ENCODE measurements around the gene SMYD3.
A peak's percentile ranks its signal among the peaks of the same experiment; 100 is the strongest.
"Not testable (repeated sequence)": the region's sequence is repeated elsewhere in the genome, so short reads cannot be mapped to it uniquely, and the experiment has no call there.

The SMYD3 gene

DNA sequence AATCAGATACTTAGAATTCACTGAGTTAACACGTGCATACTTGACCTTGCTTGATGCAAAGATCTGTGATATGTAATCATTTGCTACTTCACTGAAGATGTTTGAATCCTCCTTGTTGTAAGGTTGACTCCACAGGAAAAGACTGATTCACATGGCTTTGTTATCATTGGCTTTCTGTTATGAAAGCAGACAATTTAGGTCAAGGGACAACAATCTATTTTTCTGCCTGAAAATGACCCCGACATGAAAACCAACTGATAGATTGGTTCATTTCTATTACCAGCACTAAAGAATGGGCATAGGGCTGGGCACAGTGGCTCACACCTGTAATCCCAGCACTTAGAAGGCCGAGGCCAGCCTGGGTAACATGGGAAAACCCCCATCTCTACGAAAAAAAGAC, 546.9 kb downstream of the SMYD3 start:
- no peaks in the 10 kb centered on the region for H3K4me1 ChIP-seq (ENCODE audit: control insufficient read depth, insufficient read depth, low read length, unreplicated experiment)
- no peaks in the 10 kb centered on the region for H3K27me3 ChIP-seq (ENCODE audit: insufficient read depth, low read length)
- no peaks in the 10 kb centered on the region for H3K36me3 ChIP-seq (ENCODE audit: insufficient read depth, low read length)
- no peak overlapping the region for H3K4me3 ChIP-seq (ENCODE audit: low read depth, low read length)
- H3K79me2 ChIP-seq (ENCODE audit: control insufficient read depth, insufficient read depth, low read length, unreplicated experiment) = no peaks in the 10 kb centered on the region
- H3K27ac ChIP-seq (ENCODE audit: low read depth, low read length) = no peak overlapping the region
- H2AFZ ChIP-seq (ENCODE audit: low read length, unreplicated experiment) = no peak overlapping the region

DNA sequence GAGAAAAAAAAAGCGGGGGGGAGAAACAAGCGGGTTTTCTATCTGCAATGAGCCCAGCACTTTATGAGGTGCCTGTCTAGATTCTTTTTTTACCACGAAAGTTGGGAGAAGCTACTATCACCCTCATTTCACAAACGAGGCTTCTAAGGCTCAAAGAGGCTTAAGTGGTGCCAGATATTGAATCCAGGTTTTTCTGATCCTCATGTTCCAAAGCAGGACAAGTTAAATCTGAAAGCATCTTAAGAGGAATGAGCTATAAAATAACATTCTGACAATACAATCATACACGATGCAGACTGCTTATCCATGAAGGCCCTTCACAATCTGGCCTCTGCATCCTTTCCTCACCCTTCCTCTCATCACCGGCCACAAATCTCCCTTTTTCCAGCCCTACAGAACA, 549.1 kb downstream of the SMYD3 start:
- Histone ChIP-seq H3K4me3 (ENCODE audit: low read depth, low read length) (no peak overlapping the region), H3K27me3 (ENCODE audit: insufficient read depth, low read length) (no peaks in the 10 kb centered on the region)

DNA sequence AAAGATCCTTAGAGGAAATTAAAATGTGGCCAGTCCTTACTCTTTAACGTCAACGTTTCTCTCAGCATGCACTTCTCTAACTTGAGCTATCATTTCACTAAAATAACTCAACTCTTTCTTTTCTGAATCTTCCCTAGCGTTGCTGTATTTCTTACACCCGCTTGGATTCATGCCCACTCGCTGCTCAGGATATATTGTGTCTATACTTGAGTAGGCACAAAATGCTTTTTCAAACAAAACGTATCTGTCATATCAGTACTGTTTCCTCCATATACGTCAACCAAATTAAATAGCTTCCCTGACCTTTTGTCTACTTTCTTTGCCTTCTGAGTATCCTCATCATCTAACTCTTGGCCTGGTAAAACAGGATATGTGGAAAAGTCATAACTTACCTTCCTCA, 549.7 kb downstream of the SMYD3 start:
- no peak overlapping the region for H3K27ac ChIP-seq (ENCODE audit: low read depth, low read length)
- no peak overlapping the region for H3K4me3 ChIP-seq (ENCODE audit: low read depth, low read length)
- no peaks in the 10 kb centered on the region for H3K27me3 ChIP-seq (ENCODE audit: insufficient read depth, low read length)
- H3K79me2 ChIP-seq (ENCODE audit: control insufficient read depth, insufficient read depth, low read length, unreplicated experiment) = no peaks in the 10 kb centered on the region
- H2AFZ ChIP-seq (ENCODE audit: low read length, unreplicated experiment) = no peak overlapping the region
- no peaks in the 10 kb centered on the region for H3K36me3 ChIP-seq (ENCODE audit: insufficient read depth, low read length)
- H3K4me1 ChIP-seq (ENCODE audit: control insufficient read depth, insufficient read depth, low read length, unreplicated experiment) = peaks cover 7% of the 10 kb centered on the region

More for the DNA sequence above, 549.1 kb downstream of the SMYD3 start:
- H3K36me3 ChIP-seq (ENCODE audit: insufficient read depth, low read length) = no peaks in the 10 kb centered on the region
- no peak overlapping the region for H2AFZ ChIP-seq (ENCODE audit: low read length, unreplicated experiment)
- H3K79me2 ChIP-seq (ENCODE audit: control insufficient read depth, insufficient read depth, low read length, unreplicated experiment) = no peaks in the 10 kb centered on the region
- peaks cover 7% of the 10 kb centered on the region for H3K4me1 ChIP-seq (ENCODE audit: control insufficient read depth, insufficient read depth, low read length, unreplicated experiment)
- H3K27ac ChIP-seq (ENCODE audit: low read depth, low read length) = no peak overlapping the region

DNA sequence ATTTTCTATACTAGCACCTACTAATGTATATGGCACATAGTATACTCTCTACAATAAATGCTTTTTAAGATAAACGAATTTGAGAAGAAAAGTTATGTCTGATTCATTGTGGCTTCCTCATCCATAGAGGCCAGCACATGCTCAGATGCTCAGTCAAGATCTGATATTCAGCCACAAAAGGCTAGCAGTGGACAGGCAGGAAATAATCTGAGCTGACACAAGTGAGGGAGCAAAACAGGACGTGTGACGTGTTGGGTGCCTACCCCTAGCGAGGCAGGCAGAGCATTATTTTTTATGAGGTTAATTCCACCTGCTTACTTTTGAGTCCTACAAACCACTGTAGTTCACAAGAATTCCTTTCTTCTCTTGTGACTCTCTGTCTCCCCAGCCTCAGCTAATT, 550.9 kb downstream of the SMYD3 start:
- no peak overlapping the region for H3K27ac ChIP-seq (ENCODE audit: low read depth, low read length)
- H2AFZ ChIP-seq (ENCODE audit: low read length, unreplicated experiment) = no peak overlapping the region
- H3K27me3 ChIP-seq (ENCODE audit: insufficient read depth, low read length) = no peaks in the 10 kb centered on the region
- no peaks in the 10 kb centered on the region for H3K36me3 ChIP-seq (ENCODE audit: insufficient read depth, low read length)
- no peak overlapping the region for H3K4me3 ChIP-seq (ENCODE audit: low read depth, low read length)
- H3K4me1 ChIP-seq (ENCODE audit: control insufficient read depth, insufficient read depth, low read length, unreplicated experiment) = peaks cover 7% of the 10 kb centered on the region
- no peaks in the 10 kb centered on the region for H3K79me2 ChIP-seq (ENCODE audit: control insufficient read depth, insufficient read depth, low read length, unreplicated experiment)

DNA sequence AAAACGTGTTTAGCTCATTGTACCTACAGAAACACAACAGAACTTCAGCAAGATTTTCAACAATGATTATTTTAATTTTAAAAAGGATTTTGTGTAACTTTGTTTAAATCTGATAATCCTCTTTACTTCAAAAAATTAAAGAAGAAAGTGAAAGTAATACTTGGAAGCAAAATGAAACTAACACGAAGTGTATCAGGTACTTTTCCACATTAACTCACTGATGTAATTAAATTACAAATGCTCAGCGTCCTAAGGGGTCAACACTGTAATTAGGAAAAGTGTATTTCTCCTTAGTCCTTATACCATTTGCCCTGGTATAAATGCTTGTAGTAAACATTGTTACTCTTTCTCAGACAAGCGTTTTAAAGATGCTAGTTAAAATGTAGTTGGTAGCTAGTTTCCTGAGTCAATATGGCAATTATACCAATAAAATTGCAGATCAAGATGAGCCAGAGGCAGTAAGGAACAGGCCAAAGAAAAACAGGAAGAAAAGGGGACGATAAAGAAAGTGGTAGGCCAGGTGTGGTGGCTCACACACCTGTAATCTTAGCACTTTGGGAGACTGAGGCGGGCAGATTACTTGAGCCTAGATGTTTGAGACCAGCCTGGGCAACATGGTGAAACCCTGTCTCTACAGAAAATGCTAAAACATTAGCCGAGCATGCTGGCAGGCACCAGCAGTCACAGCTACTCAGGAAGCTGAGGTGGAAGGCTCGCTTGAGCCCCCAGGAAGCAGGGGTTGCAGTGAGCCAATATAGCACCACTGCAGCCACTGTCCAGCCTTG, 553.0 kb downstream of the SMYD3 start:
- Histone ChIP-seq H3K4me1 (ENCODE audit: control insufficient read depth, insufficient read depth, low read length, unreplicated experiment) (peaks cover 7% of the 10 kb centered on the region), H3K27me3 (ENCODE audit: insufficient read depth, low read length) (no peaks in the 10 kb centered on the region), H3K4me3 (ENCODE audit: low read depth, low read length) (peak overlapping the region; percentile 84), H3K36me3 (ENCODE audit: insufficient read depth, low read length) (no peaks in the 10 kb centered on the region), H3K79me2 (ENCODE audit: control insufficient read depth, insufficient read depth, low read length, unreplicated experiment) (no peaks in the 10 kb centered on the region), H2AFZ (ENCODE audit: low read length, unreplicated experiment) (peak overlapping the region; percentile 98), H3K27ac (ENCODE audit: low read depth, low read length) (peak overlapping the region; percentile 86)

DNA sequence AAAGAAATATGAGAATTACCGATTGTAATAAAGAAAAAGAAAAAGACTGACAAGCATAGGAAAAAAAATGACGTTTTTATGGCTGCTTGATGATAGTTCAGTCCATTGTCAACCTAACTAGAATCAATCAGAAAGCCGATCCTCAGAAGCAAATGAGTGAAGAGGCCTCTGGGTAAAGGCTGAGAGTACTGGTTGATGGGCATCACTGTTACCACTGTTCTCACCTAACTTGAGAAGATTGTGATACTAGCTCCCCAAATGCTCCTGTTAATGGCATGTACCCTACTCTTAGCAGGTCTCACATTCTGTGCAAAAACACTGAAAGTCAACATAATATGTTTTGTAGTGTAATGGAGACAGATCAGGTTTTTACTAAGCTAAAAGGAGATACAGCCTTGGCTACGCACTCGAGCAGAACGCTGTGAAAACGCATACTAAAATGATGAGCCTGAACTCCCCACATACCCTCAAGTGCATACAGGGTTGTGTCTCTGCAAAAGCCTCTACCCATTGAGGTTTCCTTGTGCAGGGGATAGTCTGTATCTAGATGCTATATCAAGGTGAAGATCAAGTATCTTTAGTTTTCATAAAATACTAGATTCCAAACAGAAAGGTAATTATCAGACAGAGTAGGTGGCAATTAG, 554.6 kb downstream of the SMYD3 start:
- no peaks in the 10 kb centered on the region for H3K27me3 ChIP-seq (ENCODE audit: insufficient read depth, low read length)
- peaks cover 7% of the 10 kb centered on the region for H3K4me1 ChIP-seq (ENCODE audit: control insufficient read depth, insufficient read depth, low read length, unreplicated experiment)
- H3K4me3 ChIP-seq (ENCODE audit: low read depth, low read length) = no peak overlapping the region
- H2AFZ ChIP-seq (ENCODE audit: low read length, unreplicated experiment) = no peak overlapping the region
- H3K79me2 ChIP-seq (ENCODE audit: control insufficient read depth, insufficient read depth, low read length, unreplicated experiment) = no peaks in the 10 kb centered on the region
- no peaks in the 10 kb centered on the region for H3K36me3 ChIP-seq (ENCODE audit: insufficient read depth, low read length)
- no peak overlapping the region for H3K27ac ChIP-seq (ENCODE audit: low read depth, low read length)

DNA sequence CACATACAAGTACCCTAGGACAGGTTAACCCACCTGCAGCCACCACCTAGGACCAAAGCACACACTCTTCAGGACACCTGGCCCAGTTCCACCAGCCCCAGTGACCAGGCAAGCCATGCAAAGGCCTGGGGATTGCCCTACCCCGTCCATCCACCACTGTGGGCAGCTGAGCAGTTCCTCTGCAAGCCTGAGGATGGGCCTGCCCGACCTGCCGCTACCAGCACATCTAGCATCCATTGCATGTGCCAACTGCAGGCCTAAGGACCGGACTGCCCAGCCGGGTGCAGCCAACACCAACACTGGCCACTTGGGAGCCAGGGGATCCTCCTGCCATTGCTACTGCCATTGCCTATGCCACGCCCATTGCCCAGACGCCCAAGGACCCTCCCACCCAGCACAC, 558.3 kb downstream of the SMYD3 start:
- no peak overlapping the region for H2AFZ ChIP-seq (ENCODE audit: low read length, unreplicated experiment)
- H3K79me2 ChIP-seq (ENCODE audit: control insufficient read depth, insufficient read depth, low read length, unreplicated experiment) = no peaks in the 10 kb centered on the region
- no peaks in the 10 kb centered on the region for H3K27me3 ChIP-seq (ENCODE audit: insufficient read depth, low read length)
- H3K4me3 ChIP-seq (ENCODE audit: low read depth, low read length) = no peak overlapping the region
- H3K4me1 ChIP-seq (ENCODE audit: control insufficient read depth, insufficient read depth, low read length, unreplicated experiment) = no peaks in the 10 kb centered on the region
- H3K27ac ChIP-seq (ENCODE audit: low read depth, low read length) = no peak overlapping the region
- no peaks in the 10 kb centered on the region for H3K36me3 ChIP-seq (ENCODE audit: insufficient read depth, low read length)

DNA sequence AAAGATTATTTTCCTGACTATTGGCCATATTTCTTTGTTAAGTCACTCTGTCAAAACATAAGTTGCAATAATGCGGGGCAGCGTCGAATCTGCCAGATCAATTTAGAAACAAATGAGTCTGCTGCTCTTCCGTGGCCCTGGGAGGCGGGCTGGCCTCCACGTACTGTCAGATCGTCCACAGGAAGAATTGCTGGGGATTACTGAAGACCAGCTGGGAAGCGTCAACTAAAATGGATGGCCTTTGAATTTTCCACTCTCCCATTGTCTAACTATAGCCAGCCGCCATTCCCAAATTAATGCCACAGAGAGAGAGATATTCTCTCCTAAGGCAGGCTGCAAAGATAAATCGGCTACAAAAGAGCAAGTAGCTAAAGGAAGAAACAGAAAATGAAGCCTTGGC, 560.2 kb downstream of the SMYD3 start:
- no peak overlapping the region for H3K4me3 ChIP-seq (ENCODE audit: low read depth, low read length)
- no peak overlapping the region for H2AFZ ChIP-seq (ENCODE audit: low read length, unreplicated experiment)
- H3K79me2 ChIP-seq (ENCODE audit: control insufficient read depth, insufficient read depth, low read length, unreplicated experiment) = no peaks in the 10 kb centered on the region
- H3K27ac ChIP-seq (ENCODE audit: low read depth, low read length) = no peak overlapping the region
- no peaks in the 10 kb centered on the region for H3K4me1 ChIP-seq (ENCODE audit: control insufficient read depth, insufficient read depth, low read length, unreplicated experiment)
- no peaks in the 10 kb centered on the region for H3K27me3 ChIP-seq (ENCODE audit: insufficient read depth, low read length)
- H3K36me3 ChIP-seq (ENCODE audit: insufficient read depth, low read length) = no peaks in the 10 kb centered on the region

DNA sequence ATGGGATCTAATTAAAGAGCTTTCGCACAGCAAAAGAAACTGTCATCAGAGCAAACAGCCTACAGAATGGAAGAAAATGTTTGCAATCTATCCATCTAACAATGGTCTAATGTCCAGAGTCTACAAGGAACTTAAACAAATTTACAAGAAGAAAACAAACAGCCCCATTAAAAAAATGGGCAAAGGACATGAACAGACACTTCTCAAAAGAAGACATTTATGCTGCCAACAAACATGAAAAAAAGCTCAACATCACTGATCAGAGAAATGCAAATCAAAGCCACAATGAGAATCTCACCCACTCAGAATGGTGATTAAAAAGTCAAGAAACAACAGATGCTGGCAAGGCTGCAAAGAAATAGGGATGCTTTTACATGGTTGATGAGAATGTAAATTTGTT, 561.9 kb downstream of the SMYD3 start:
- not testable (repeated sequence) for H2AFZ ChIP-seq (ENCODE audit: low read length, unreplicated experiment); H3K36me3 ChIP-seq (ENCODE audit: insufficient read depth, low read length); H3K27me3 ChIP-seq (ENCODE audit: insufficient read depth, low read length); H3K27ac ChIP-seq (ENCODE audit: low read depth, low read length); H3K79me2 ChIP-seq (ENCODE audit: control insufficient read depth, insufficient read depth, low read length, unreplicated experiment); H3K4me3 ChIP-seq (ENCODE audit: low read depth, low read length); H3K4me1 ChIP-seq (ENCODE audit: control insufficient read depth, insufficient read depth, low read length, unreplicated experiment)

DNA sequence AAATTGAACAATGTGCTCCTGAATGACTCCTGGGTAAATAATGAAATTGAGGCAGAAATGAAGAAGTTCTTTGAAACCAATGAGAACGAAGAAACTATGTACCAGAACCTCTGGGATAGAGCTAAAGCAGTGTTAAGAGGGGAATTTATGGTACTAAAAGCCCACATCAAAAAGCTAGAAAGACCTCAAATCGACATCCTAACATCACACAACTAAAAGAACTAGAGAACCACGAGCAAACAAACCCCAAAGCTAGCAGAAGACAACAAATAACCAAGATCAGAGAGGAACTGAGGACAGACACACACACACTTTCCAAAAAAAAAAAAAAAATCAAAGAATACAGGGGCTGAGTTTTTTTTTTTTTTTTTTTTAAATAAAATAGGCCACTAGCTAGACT, 564.2 kb downstream of the SMYD3 start:
- no peak overlapping the region for H3K27ac ChIP-seq (ENCODE audit: low read depth, low read length)
- H3K4me1 ChIP-seq (ENCODE audit: control insufficient read depth, insufficient read depth, low read length, unreplicated experiment) = no peaks in the 10 kb centered on the region
- no peaks in the 10 kb centered on the region for H3K36me3 ChIP-seq (ENCODE audit: insufficient read depth, low read length)
- H3K27me3 ChIP-seq (ENCODE audit: insufficient read depth, low read length) = no peaks in the 10 kb centered on the region
- H2AFZ ChIP-seq (ENCODE audit: low read length, unreplicated experiment) = no peak overlapping the region
- no peak overlapping the region for H3K4me3 ChIP-seq (ENCODE audit: low read depth, low read length)
- no peaks in the 10 kb centered on the region for H3K79me2 ChIP-seq (ENCODE audit: control insufficient read depth, insufficient read depth, low read length, unreplicated experiment)

DNA sequence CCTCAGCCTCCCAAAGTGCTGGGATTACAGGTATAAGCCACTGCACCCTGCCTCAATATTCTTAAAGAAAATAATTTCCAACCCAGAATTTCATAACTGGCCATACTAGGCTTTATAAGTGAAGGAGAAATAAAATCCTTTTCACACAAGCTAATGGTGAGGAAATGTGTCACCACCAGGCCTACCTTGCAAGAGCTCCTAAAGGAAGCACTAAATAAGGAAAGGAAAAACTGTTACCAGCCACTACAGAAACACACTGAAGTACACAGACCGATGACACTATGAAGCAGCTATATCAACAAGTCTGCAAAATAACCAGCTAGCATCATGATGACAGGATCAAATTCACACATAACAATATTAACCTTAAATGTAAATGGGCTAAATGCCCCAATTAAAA, 565.3 kb downstream of the SMYD3 start:
- H3K79me2 ChIP-seq (ENCODE audit: control insufficient read depth, insufficient read depth, low read length, unreplicated experiment); H3K4me1 ChIP-seq (ENCODE audit: control insufficient read depth, insufficient read depth, low read length, unreplicated experiment); H3K36me3 ChIP-seq (ENCODE audit: insufficient read depth, low read length); H3K4me3 ChIP-seq (ENCODE audit: low read depth, low read length); H3K27me3 ChIP-seq (ENCODE audit: insufficient read depth, low read length); H2AFZ ChIP-seq (ENCODE audit: low read length, unreplicated experiment); H3K27ac ChIP-seq (ENCODE audit: low read depth, low read length): not testable (repeated sequence)
